ENCODE measurements around the gene SLC24A4.

DNA sequence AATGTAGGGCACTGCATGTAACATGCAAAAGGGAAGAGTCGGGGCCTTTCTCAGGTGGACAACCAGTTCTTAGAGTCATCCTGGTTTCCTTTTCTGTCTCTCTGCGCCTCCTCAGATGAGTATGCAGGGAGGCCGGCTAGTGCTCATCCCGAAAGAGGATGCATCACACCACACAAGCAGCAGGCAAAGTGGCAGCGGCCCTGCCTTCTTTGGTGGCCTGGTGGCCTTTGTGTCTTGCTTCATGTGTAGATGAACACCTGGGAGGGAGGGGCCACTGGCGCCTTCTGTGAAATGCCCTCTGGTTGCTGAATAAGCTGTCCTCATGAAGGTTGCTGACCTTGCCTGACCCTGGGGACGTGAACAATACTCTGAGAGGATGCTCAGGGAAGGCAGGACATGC is 18.0 kb downstream of the SLC24A4 start:
- no peak for TF ChIP-seq POLR2A (IDR thresholded peaks at IDR 0.05)
- TF ChIP-seq, protein P1, sequence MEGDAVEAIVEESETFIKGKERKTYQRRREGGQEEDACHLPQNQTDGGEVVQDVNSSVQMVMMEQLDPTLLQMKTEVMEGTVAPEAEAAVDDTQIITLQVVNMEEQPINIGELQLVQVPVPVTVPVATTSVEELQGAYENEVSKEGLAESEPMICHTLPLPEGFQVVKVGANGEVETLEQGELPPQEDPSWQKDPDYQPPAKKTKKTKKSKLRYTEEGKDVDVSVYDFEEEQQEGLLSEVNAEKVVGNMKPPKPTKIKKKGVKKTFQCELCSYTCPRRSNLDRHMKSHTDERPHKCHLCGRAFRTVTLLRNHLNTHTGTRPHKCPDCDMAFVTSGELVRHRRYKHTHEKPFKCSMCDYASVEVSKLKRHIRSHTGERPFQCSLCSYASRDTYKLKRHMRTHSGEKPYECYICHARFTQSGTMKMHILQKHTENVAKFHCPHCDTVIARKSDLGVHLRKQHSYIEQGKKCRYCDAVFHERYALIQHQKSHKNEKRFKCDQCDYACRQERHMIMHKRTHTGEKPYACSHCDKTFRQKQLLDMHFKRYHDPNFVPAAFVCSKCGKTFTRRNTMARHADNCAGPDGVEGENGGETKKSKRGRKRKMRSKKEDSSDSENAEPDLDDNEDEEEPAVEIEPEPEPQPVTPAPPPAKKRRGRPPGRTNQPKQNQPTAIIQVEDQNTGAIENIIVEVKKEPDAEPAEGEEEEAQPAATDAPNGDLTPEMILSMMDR (IDR thresholded peaks at IDR 0.05): no peak
